Measurements from ENCODE around the gene ARHGAP26.

ARHGAP26 gene

GRCh38 chr5:143076377-143076776, 306.2 kb downstream of the ARHGAP26 start:
- Histone ChIP-seq H3K27ac (no peak overlapping the region), H3K4me3 (no peak overlapping the region)
- DNase-seq (ENCODE audit: low spot score): no peak
- no peak for TF ChIP-seq CTCF (IDR thresholded peaks at IDR 0.05)

- no peak for TF ChIP-seq CTCF (IDR thresholded peaks at IDR 0.05)
- no peak for DNase-seq (ENCODE audit: low spot score)
- no peak overlapping the region for H3K4me3 ChIP-seq
Observed at GRCh38 chr5:143077453-143078103, 307.4 kb downstream of the ARHGAP26 start.

GRCh38 chr5:143078313-143078712, 308.1 kb downstream of the ARHGAP26 start:
- no peak for TF ChIP-seq CTCF (IDR thresholded peaks at IDR 0.05)
- no peak overlapping the region for H3K4me3 ChIP-seq
- no peak overlapping the region for H3K27ac ChIP-seq
- no peak for DNase-seq (ENCODE audit: low spot score)

More at GRCh38 chr5:143077453-143078103, 307.4 kb downstream of the ARHGAP26 start:
- no peak overlapping the region for H3K27ac ChIP-seq

- Histone ChIP-seq H3K27ac (no peak overlapping the region), H3K4me3 (no peak overlapping the region)
- no peak for DNase-seq (ENCODE audit: low spot score)
- TF ChIP-seq CTCF (IDR thresholded peaks at IDR 0.05): no peak
Observed at GRCh38 chr5:143078971-143079370, 308.8 kb downstream of the ARHGAP26 start.

GRCh38 chr5:143080407-143080806, 310.2 kb downstream of the ARHGAP26 start:
- no peak for TF ChIP-seq CTCF (IDR thresholded peaks at IDR 0.05)
- Histone ChIP-seq H3K27ac (no peak overlapping the region), H3K4me3 (no peak overlapping the region)
- DNase-seq (ENCODE audit: low spot score): no peak

GRCh38 chr5:143080982-143081381, 310.8 kb downstream of the ARHGAP26 start:
- TF ChIP-seq CTCF (IDR thresholded peaks at IDR 0.05): no peak
- Histone ChIP-seq H3K27ac (no peak overlapping the region), H3K4me3 (no peak overlapping the region)
- no peak for DNase-seq (ENCODE audit: low spot score)

GRCh38 chr5:143083006-143083405, 312.8 kb downstream of the ARHGAP26 start:
- DNase-seq (ENCODE audit: low spot score): no peak
- Histone ChIP-seq H3K27ac (no peak overlapping the region), H3K4me3 (no peak overlapping the region)
- TF ChIP-seq CTCF (IDR thresholded peaks at IDR 0.05): no peak
